Measurements from ENCODE around the gene GPRASP3.

The GPRASP3 gene

GRCh38 chrX:102765809-102766208 is 45.3 kb downstream of the GPRASP3 start:
- no peak for DNase-seq

- no peak for DNase-seq
Observed at GRCh38 chrX:102767287-102767686, 46.7 kb downstream of the GPRASP3 start.

- peak; percentile 87 for DNase-seq
Observed at GRCh38 chrX:102768987-102769761, 48.6 kb downstream of the GPRASP3 start.

Data from hematopoietic multipotent progenitor cell treated with erythropoietin and hydrocortisone succinate and interleukin-3 and kit ligand, for 6 days (in vitro differentiated cells).